Esophagus squamous epithelium (tissue), 5 donors: Measurements from ENCODE around the gene C5orf58. TPM values are rescaled to one million over a fixed set of nuclear protein-coding genes. Genes with fewer than 3 reads are reported as not detected.

Experiments used
- DNase-seq: peaks from one replicate; lab custom pipeline; 2025; lab: John Stamatoyannopoulos, UW
- H3K27ac ChIP-seq, 4 donors: fragments of 200-600 bp; sonication (generic); one replicate each; pipeline ENCODE4 v1.5.1; 2016 to 2019; ENCODE audit warnings: mild to moderate bottlenecking in 1 of 4
- H3K27me3 ChIP-seq, 4 donors: fragments of 200-600 bp; sonication (generic); 1 replicate in 3 of 4; 2 replicates in 1 of 4; pipeline versions ENCODE4 v1.5.1 to v1.6.0; 2017 to 2021; ENCODE audit warnings: antibody characterized with exemption in 1 of 4
- H3K36me3 ChIP-seq, 3 donors: fragments of 200-600 bp; sonication (generic); one replicate each; pipeline ENCODE4 v1.5.1; 2016 to 2019
- H3K4me1 ChIP-seq, 3 donors: fragments of 200-600 bp; sonication (generic); one replicate each; pipeline ENCODE4 v1.5.1; 2017 to 2019
- H3K4me3 ChIP-seq, 4 donors: fragments of 200-600 bp; sonication (generic); 1 replicate in 3 of 4; 2 replicates in 1 of 4; pipeline ENCODE4 v1.5.1; 2016 to 2019; ENCODE audit warnings: mild to moderate bottlenecking in 2 of 4, moderate library complexity in 1 of 4
- H3K9me3 ChIP-seq, 3 donors: fragments of 200-600 bp; sonication (generic); one replicate each; pipeline ENCODE4 v1.5.1; 2016 to 2019
- POLR2A ChIP-seq, 4 donors: fragments of 450-650 bp; IDR thresholded peaks; one replicate each; pipeline ENCODE4 v1.6.1; 2017; ENCODE audit warnings: antibody characterized with exemption in 4 of 4, mild to moderate bottlenecking in 4 of 4, moderate library complexity in 3 of 4
- WGBS, 2 donors: methylation state at CpG; one replicate each; pipeline ENCODE4 v1.1.5; 2018; 5-methylcytosine and 5-hydroxymethylcytosine counted together
- intact Hi-C: fragments of 100-400 bp; cut with DNase I; formaldehyde crosslinking; loops from one replicate; pipeline ENCODE4 v1.15.0; 2022
- total RNA-seq, 4 donors: library from RNA; depleted of rRNA; stranded (reverse); fragments of >200 nt; gene quantifications; one replicate each; pipeline ENCODE4 v1.1.0, GENCODE V29; 2016
- TF ChIP-seq, protein P1 (sequence below), 6 experiments: fragments of 450-650 bp in 4 of 6; fragments of 200-600 bp in 2 of 6; sonication (generic) in 2 of 6; IDR thresholded peaks; one replicate each; pipeline ENCODE4 v1.5.1; 2016 to 2019; ENCODE audit warnings: antibody characterized with exemption in 6 of 6, mild to moderate bottlenecking in 4 of 6, moderate library complexity in 4 of 6
- donor health status: DM: yes; HTN: yes; CAD: no.

Gene C5orf58
- total RNA-seq, 4 donors from 2014 or later: not detected

DNA sequence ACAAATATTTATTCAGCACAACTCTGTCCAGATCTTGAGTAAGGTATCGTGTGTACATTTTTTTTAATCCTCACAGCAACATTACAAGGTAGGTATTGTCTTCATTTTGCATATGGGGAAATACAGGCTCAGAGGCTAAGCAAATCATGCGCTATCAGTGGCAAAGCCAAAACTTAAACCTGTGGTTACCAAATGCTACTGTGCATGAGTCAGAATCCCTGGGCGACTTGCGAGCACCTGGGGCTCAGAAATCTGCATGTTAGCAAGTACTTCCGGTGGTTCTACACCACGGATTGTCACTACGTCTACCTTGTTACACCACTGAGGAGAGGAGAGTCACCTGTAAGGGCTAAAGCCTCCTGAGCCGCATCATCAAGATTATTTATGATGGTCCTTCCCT, 21.3 kb downstream of the C5orf58 start:
- no peaks in the 10 kb centered on the region for H3K9me3 ChIP-seq
- peaks cover 0 to 51% (median 11%) of the 10 kb centered on the region in 3 donors for H3K4me1 ChIP-seq
- intact Hi-C loops: no loop called here
- WGBS, 2 donors: 28 to 44% methylated on average over 8 of the region's 8 CpGs
- no peak for TF ChIP-seq POLR2A (IDR thresholded peaks at IDR 0.05)
- TF ChIP-seq, protein P1, sequence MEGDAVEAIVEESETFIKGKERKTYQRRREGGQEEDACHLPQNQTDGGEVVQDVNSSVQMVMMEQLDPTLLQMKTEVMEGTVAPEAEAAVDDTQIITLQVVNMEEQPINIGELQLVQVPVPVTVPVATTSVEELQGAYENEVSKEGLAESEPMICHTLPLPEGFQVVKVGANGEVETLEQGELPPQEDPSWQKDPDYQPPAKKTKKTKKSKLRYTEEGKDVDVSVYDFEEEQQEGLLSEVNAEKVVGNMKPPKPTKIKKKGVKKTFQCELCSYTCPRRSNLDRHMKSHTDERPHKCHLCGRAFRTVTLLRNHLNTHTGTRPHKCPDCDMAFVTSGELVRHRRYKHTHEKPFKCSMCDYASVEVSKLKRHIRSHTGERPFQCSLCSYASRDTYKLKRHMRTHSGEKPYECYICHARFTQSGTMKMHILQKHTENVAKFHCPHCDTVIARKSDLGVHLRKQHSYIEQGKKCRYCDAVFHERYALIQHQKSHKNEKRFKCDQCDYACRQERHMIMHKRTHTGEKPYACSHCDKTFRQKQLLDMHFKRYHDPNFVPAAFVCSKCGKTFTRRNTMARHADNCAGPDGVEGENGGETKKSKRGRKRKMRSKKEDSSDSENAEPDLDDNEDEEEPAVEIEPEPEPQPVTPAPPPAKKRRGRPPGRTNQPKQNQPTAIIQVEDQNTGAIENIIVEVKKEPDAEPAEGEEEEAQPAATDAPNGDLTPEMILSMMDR (IDR thresholded peaks at IDR 0.05): no peak
- peaks cover 0 to 19% (median 0%) of the 10 kb centered on the region in 3 donors for H3K36me3 ChIP-seq
- peaks cover 0 to 29% (median 0%) of the 10 kb centered on the region in 4 donors for H3K27me3 ChIP-seq
- no peak for DNase-seq
- no peak overlapping the region for H3K4me3 ChIP-seq
- peak overlapping the region in 1 of 4 donors; percentile 10 for H3K27ac ChIP-seq

- intact Hi-C loops: no loop called here
- WGBS, 2 donors: 89 to 100% methylated on average over 1 of the region's 1 CpG
- H3K9me3 ChIP-seq: no peaks in the 10 kb centered on the region
- no peak overlapping the region for H3K27ac ChIP-seq
- peaks cover 0 to 28% (median 0%) of the 10 kb centered on the region in 4 donors for H3K27me3 ChIP-seq
- no peak overlapping the region for H3K4me3 ChIP-seq
- no peak for DNase-seq
- peaks cover 0 to 24% (median 0%) of the 10 kb centered on the region in 3 donors for H3K36me3 ChIP-seq
- peaks cover 0 to 27% (median 4%) of the 10 kb centered on the region in 3 donors for H3K4me1 ChIP-seq
- TF ChIP-seq POLR2A (IDR thresholded peaks at IDR 0.05): no peak
- TF ChIP-seq, protein P1 (IDR thresholded peaks at IDR 0.05): no peak
Observed at GRCh38 chr5:170256571-170256970, 23.8 kb downstream of the C5orf58 start.

DNA sequence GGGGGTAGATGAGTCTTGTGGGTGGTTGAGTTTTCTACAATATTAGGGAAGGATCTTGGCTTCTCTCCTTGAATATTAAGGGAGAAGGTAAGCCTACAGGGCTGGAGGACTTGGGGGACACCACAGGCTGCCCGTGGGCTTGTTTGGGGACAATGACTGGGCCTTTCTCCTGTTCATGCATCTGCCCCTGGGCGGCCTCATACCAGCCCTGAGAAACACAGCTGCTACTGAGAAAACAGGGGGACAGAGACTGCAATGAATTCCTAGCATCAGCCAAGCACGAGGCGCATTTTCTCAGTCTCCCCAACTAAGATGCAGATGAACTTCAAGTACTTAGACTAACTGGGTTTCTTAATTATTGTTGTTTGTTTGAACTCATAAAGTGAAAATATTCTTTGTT, 24.6 kb downstream of the C5orf58 start:
- no peak overlapping the region for H3K27ac ChIP-seq
- intact Hi-C loops: no loop called here
- no peak for DNase-seq
- no peak overlapping the region for H3K4me3 ChIP-seq
- H3K9me3 ChIP-seq: no peaks in the 10 kb centered on the region
- H3K27me3 ChIP-seq: peaks cover 0 to 27% (median 0%) of the 10 kb centered on the region in 4 donors
- peaks cover 0 to 19% (median 4%) of the 10 kb centered on the region in 3 donors for H3K4me1 ChIP-seq
- TF ChIP-seq, protein P1 (IDR thresholded peaks at IDR 0.05): no peak
- no peak for TF ChIP-seq POLR2A (IDR thresholded peaks at IDR 0.05)
- 92 to 94% methylated on average over 3 to 4 of the region's 4 CpGs for WGBS, 2 donors
- peaks cover 0 to 24% (median 0%) of the 10 kb centered on the region in 3 donors for H3K36me3 ChIP-seq

DNA sequence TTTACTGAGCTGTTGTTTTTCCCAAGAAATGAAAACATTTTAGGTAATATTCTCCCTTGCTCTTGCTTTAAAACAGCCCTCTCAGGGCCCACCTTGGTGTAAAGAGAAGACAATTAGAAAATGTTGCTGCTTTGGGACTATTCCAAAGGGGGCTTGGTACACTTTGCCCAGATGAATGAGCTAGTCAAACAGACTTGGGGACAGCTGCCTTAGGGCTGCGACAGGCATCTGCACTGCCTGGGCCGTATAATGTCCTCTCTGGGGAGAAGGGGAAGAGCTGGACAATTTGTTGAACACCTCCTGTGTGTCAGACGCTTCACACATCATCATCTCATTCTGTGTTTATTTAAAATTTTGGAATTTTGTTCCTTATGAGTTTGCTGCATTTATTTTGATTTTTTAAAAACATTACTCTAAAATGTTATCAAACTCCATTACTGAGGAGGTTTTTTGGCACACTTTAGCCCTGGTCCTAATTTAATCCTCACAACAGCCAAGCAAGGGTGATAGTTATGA, 28.8 kb downstream of the C5orf58 start:
- H3K36me3 ChIP-seq: peaks cover 0 to 24% (median 0%) of the 10 kb centered on the region in 3 donors
- peaks cover 0 to 12% (median 3%) of the 10 kb centered on the region in 3 donors for H3K4me1 ChIP-seq
- no peak overlapping the region for H3K27ac ChIP-seq
- no peaks in the 10 kb centered on the region for H3K9me3 ChIP-seq
- 87 to 94% methylated on average over 3 of the region's 3 CpGs for WGBS, 2 donors
- no peak for DNase-seq
- no peak overlapping the region for H3K4me3 ChIP-seq
- TF ChIP-seq, protein P1 (IDR thresholded peaks at IDR 0.05): no peak
- TF ChIP-seq POLR2A (IDR thresholded peaks at IDR 0.05): no peak
- H3K27me3 ChIP-seq: peaks cover 0 to 36% (median 0%) of the 10 kb centered on the region in 4 donors
- intact Hi-C loops: loop anchor here (10.0 kb wide), 1 partner anchor 153 kb away; no protein-coding TSS in a partner anchor
